ENCODE results near the gene IQCE.

GRCh38 chr7:2512713-2513112, 46.1 kb upstream of the IQCE start:
- TF ChIP-seq CTCF (IDR thresholded peaks at IDR 0.05) (no peak), POLR2AphosphoS5 (IDR thresholded peaks at IDR 0.05; ENCODE audit: low read depth, low read length) (no peak), REST (IDR thresholded peaks at IDR 0.05; ENCODE audit: insufficient read depth in 1 of 2, low read depth in 2 of 2, low read length in 1 of 2) (no peak), SIN3A (IDR thresholded peaks at IDR 0.05; ENCODE audit: borderline replicate concordance, insufficient read depth, low read depth, low read length) (no peak), TCF7L2 (IDR thresholded peaks at IDR 0.05; ENCODE audit: low read depth, low read length) (no peak)
